HG03280 (cell line): ENCODE data around the gene LYSMD4.

Experiments used
- ATAC-seq: cut with Tn5 transposase; IDR thresholded peaks from one replicate; pipeline ENCODE4 v1.9.1; 2021; ENCODE audit warnings: mild to moderate bottlenecking, moderate library complexity; ENCODE audit not compliant: unreplicated experiment

The LYSMD4 gene

GRCh38 chr15:99707473-99708270 is 25.6 kb downstream of the LYSMD4 start:
- peak; percentile 47 for ATAC-seq

GRCh38 chr15:99706557-99707303 is 26.5 kb downstream of the LYSMD4 start:
- ATAC-seq = no peak

GRCh38 chr15:99704444-99704838 is 28.8 kb downstream of the LYSMD4 start:
- peak; percentile 59 for ATAC-seq

GRCh38 chr15:99703603-99704443 is 29.4 kb downstream of the LYSMD4 start:
- peak; percentile 55 for ATAC-seq

GRCh38 chr15:99702895-99703602 is 30.2 kb downstream of the LYSMD4 start:
- no peak for ATAC-seq

- no peak for ATAC-seq
Measured at GRCh38 chr15:99696096-99696495, 37.1 kb downstream of the LYSMD4 start.

GRCh38 chr15:99692825-99693224 is 40.4 kb downstream of the LYSMD4 start:
- ATAC-seq = no peak

GRCh38 chr15:99686290-99686689 is 46.9 kb downstream of the LYSMD4 start:
- no peak for ATAC-seq

GRCh38 chr15:99683000-99683670 is 50.1 kb downstream of the LYSMD4 start:
- no peak for ATAC-seq

GRCh38 chr15:99682455-99682854 is 50.8 kb downstream of the LYSMD4 start:
- no peak for ATAC-seq

- ATAC-seq = no peak
Measured at GRCh38 chr15:99681990-99682389, 51.2 kb downstream of the LYSMD4 start.

- ATAC-seq = no peak
Measured at GRCh38 chr15:99680276-99680675, 53.0 kb downstream of the LYSMD4 start.

- ATAC-seq = peak; percentile 52
Measured at GRCh38 chr15:99677540-99678134, 55.6 kb downstream of the LYSMD4 start.
